ENCODE results near the gene IQSEC3.

IQSEC3 gene

DNA sequence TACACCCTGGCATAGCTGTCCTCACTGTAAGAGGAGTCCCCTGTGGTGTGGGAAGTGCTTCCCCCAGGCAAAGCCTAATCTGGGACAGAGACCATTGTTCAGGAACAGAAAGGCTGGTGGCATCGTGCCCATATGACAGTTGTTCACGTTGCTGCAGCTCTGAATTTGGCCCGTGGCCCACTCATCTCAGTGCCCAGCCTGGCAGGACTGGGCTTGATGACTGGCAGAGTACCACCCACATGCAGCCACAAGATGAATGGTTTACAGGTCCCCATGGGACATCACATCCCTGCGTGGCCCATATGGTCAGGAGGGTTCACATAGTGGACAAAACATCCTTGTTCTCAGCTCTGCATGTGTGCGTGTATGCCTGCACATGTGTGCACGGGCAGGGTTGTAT is 17.5 kb downstream of the IQSEC3 start:
- DNase-seq, result peak; percentile 84

DNA sequence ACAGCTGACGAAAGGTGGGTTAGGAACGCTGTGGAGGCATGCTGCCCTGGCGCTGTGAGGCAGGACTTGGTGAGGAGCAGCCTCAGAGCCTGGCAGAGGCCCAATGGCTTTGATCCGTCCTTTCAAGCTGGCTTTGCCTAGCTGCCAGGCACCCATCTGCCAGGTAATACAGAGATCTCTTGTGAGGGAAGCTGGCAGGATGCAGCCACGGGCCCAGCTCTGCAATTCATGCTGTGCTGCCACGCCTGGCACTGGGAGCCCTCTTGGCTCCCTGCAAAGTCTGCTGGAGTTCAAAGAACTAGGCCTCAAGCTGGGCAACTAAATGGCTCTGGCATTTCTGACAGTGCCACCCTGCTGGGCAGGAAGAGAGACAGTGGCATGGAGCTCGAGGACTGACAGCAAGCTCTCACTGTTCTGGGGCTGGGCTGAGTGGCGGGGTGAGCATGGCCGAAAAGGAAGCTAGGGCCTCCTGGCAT is 18.7 kb downstream of the IQSEC3 start:
- peak; percentile 14 for DNase-seq

DNA sequence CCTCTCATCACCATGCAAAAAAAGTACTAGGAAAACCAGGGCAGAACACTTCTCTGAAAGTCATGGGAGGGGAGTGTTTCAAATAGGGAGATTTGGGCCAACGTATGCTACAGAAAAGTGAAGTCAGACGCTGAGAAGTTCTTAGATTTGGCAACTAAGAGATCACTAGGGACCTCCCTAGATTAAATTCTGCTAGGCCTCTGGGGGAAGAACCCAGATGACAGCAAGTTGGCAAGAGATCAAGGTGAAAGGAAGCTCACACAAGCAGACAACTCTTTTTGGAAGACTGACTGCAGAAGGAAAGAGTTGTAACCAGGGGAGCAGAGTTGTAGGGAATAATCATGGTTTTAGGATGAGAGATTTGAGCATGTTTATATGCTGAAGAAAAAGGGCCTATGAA is 20.7 kb downstream of the IQSEC3 start:
- no peak for DNase-seq

DNA sequence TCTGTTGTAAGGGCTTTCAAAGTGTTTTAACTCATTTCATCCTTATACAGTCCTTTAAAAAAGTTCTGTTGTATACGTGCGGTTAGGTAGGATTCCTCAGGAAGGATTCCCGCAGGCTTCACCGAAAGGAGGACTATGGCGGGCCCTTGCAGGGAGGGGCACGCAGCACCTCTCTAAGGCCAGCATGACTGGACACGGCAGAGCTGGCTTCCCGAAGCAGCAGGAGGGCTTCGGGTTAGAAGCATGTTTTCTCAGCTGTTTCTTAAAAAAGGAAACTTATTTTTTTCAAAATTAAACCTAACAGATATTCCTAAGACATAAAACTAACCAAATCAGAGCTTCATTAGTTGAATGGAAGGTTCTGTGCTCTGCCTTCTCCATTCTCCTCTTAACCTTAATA is 21.3 kb downstream of the IQSEC3 start:
- DNase-seq, result no peak

DNA sequence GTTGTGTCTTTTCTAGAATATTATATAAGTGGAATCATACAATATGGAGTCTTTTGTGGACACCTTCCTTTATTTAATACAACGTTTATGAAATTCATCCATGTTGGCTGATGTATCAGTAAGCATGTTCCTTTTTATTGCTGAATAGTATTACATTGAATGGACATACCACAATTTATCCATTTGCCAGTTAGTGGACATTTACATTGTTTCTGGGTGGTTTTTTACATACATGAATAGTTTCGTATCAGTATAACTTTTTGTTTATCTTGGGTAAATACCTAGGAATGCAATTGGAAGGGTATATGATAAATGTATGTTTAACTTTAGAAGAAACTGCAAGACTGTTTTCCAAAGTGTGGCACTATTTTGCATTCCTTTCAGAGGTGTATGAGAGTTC is 23.1 kb downstream of the IQSEC3 start:
- DNase-seq, result no peak

DNA sequence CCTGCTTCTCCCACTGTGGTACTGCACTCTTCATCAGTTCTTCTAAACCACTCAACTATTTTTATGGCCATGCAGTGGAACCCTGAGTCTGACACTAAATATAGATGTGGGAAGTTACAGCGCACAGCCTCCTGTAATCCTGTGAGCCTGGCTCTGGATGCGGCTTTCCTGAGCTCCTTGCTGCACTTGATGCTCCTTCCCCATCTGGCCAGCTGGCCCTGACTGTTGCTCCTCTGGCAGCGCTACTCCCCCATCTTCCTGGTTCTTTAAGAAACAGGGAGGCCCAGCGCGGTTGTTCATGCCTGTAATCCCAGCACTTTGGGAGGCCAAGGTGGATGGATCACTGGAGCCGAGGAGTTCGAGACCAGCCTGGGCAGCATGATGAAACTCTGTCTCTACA is 24.6 kb downstream of the IQSEC3 start:
- no peak for DNase-seq

DNA sequence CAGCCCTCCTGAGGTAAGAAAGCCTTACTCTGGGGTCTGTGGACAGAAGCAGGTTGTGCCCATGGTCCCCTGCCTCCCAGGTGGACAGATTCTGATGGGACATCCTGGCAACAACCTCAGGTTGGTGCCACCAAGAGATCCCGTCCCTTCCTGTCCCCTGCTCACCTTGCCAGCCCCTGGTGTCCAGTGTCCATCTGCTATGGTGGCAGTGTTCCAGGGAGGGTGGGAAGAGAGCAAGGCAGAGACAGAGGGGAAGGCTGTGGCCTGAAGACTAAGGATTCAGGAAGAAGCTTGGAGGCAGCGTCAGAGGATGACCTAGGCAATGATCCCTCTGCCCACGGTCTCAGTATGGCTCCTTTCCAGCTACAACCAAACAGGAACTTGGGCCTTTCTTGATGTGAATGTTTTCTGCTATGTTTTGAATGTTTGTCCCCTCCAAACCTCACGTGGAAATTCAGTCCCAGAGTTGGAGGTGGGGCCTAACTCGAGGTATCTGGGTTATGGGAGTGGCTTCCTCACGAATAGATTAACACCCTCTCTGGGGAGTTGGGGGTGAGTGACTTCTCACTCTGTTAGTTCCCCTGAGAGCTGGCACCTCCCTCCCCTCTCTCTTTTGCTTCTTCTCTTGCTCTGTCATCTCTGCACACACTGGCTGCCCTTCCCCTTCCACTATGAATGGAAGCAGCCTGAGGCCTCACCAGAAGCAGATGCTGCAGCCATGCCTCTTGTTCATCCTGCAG is 26.9 kb downstream of the IQSEC3 start:
- no peak for DNase-seq

DNA sequence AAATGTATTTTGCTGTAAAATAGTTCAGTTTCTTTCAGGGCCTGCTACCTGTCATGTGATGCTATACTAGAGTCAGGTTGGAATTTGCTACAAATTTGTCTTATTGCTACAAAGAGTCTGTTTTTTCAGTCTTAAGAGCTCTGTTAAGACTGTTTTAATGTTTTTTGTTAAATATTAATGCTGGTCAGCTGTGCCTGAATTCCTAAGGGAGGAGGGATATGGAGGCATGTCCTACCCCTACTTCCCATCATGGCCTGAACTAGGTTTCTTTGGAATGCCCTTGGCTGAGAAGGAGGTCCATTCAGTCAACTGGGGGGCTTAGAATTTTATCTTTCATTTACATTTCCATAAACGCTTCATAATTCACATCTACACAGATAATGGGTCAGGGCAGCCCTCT is 30.0 kb downstream of the IQSEC3 start:
- no peak for DNase-seq

DNA sequence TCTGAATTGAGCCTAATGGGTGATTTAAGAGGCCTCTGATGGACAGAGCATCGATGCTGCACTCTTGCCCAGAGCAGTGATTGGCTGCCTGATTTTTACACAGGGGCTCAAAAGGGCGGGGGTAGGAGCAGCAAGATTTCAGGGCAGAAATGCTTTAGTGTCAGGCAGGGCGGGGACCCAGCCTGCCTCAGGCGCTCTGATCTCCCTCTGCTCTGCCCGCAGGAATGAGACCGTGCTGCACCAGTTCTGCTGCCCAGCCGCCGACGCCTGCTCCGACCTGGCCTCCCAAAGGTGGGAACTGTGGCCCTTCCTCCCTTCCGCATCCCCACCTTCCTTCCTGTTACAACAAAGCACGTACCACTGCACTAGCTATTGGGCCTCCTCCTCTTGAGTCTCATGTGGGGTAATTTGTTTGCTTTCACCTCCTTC is 32.4 kb downstream of the IQSEC3 start:
- DNase-seq, result peak; percentile 38

DNA sequence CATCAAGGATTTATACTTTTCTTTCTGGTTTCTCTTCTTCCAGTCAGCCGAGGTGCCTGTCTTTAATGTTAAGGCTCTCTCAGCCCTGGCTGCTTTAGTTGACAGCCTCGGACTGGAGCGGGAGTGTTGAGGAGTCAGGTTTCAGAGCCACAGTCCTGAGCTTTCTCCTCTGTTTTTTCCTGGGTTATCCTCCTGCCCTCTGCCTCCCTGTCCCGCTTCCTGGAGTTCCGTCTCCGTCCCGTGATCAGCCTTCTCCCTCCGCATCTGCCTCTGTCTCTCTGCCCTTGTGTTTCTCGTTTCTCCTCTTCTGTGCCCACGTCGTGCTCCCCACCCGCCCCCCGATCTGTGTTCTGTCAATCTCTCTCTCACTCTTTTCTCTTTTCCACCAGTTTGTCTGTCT is 33.0 kb downstream of the IQSEC3 start:
- peak; percentile 10 for DNase-seq

DNA sequence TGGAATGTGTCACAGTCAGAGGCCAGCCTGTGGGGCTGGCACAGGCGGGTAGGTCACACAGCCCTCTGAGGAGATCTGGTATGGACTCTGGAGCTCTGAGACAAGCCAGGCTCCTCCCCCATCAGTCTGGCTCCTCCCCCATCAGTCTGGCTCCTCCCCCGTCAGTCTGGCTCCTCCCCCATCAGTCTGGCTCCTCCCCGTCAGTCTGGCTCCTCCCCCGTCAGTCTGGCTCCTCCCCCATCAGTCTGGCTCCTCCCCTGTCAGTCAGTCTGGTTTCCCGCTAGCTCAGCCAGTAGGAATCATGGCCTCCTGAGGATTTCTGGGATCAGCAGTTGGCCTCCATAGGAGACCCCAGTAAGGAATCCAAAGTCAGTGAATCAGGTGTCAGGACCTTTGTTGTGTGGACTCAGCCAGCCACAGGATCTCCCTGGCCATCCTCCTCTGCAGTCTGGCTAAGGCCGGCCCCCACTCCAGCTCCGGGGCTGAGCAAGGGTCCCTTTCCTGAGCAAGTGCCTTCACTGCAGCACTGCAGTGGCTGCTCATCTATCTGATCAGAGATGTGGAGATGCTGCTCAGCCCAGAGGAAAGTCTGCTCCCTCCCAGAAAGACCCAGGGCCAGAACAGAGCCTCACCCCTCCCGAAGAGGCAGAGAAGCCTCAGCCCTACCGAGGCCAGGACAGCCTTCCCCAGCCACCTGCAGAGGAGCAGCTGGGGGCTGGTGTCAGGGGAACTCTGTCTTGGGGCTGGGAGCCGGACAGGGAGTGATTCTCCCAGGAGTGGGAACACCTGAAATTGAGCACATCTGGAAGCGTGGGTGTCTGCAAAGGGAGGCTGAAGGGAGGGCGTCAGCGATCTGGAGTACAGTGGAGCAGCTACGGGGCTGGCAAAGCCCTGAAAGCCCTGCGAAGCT is 35.7 kb downstream of the IQSEC3 start:
- DNase-seq, result no peak

DNA sequence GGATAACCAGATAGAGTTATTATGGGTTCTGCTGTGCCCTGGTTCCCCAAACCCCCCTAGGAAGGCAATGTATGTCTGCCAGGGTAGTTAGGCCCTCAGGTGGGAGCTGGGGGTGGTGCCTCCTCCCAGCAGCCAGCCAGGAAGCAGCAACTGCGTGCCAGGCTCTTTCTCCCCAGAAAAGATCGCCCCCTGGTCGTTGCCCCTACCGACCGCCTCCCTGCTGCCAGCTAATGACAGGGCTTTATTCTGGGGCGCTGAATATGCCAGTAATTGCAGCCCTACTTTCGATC is 36.3 kb downstream of the IQSEC3 start:
- no peak for DNase-seq

DNA sequence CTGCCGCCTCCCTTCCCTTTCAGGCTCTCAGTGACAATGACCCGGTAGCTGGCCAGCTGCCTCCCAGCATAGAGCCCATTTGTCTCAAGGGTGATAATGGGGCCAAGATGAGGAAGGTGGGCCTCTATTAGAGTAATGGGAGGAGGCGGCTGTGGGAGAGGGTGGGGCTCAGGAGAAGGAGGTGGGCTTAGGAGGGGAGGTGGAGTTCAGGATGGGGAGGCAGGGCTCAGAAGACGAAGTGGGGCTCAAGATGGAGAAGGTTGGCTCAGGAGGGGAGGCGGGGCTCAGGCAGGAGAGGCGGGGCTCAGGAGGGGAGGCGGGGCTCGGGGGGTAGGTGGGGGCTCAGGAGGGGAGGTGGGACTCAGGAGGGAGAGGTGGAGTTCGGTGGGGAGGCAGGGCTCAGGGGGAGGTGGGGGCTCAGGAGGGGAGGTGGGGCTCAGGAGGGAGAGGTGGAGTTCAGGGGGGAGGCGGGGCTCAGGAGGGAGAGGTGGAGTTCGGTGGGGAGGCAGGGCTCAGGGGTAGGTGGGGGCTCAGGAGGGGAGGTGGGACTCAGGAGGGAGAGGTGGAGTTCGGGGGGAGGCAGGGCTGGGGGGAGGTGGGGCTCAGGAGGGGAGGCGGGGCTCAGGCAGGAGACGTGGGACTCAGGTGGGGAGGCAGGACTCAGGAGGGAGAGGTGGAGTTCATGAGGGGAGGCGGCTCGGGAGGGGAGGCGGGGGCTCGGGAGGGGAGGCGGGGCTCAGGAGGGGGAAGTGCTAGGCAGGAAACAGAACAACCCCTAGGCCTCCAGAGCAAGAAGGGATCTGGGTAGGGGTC is 36.8 kb downstream of the IQSEC3 start:
- no peak for DNase-seq

DNA sequence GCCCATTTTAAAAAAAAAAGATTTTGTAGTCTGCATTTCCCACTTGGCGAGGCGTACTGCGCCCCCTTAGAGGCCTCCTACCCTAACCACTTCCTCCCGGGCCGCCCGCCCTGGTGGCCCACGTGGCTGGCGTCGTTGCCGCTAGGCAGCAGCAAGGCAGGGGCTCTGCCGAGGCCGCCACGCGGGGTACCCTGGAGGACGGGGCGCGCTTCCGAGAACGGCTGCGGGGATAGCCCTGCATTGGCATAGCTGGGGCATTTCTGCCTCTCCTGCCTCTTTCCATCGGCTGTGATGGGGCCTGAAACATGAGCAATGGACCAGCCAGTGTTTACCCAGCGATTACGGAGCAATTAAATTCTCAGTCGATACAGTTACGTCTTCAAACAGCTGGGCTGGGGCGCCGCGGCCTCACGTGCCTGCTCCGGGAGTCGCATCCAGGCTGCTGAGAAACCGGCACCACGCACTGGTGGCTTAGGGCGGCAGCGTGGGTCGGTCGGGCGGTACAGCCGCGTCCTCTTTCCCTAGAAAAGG is 38.0 kb downstream of the IQSEC3 start:
- DNase-seq, result peak; percentile 74

DNA sequence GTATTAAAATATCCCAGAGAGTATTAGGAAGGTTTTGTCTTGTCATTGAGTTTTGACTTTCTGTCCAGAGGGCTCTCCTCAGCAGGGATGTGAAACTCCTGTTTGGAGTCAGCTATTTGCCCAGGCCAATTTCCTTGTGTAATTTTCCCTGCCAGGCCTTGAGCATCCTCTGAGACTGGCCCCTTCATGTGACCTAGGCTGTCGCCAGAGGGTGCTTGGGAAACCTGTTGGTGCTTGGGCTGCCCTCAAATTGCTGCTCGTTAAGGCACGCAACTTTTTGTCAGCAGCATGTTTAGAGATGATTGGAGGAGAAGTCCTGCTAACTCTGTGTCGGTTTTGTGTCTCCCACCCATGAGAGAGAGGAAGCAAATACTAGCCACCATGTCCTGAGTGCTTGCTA is 39.1 kb downstream of the IQSEC3 start:
- DNase-seq, result no peak

DNA sequence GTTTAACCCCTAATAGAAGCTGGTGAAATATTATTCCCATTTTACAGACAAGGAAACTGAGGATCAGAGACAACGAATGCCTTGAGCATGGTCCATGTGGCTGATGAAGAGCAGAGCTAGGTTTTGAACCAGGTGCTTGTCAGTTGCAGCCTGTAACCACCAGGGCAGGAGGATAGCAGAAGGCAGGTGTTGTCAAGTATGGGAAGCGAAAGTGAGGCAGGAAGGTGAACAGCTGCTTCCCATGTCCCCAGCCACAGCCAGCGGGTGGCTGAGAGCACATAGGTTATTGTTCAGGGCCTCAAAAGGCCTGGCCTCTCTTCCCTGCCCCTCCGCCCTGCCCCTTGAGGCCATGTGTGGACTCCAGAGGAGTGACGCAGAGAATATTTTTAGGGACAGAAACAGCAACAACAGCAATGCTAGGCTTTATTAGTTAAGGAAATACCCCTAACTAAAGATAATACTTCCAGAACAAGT is 39.6 kb downstream of the IQSEC3 start:
- peak; percentile 17 for DNase-seq

DNA sequence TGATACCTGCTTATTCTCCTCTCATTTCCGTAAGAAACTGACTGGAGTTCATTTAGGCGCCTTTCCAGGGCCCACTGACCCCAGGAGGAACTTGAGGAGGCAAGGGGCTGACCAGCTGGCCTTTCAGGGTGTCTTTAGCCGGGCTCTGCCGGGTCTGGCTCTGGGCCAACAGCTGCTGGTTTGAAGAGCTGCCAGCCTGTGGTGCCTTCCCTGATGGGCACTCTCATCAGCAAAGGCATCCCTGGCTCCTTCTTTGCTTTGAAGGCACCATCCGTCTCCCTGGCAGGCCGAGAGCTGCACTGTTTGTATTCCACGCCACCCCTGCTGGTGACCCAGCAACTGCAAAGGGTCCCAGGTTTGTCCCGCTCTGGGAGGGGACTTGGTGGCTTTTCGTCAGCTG is 42.0 kb downstream of the IQSEC3 start:
- DNase-seq, result peak; percentile 48

DNA sequence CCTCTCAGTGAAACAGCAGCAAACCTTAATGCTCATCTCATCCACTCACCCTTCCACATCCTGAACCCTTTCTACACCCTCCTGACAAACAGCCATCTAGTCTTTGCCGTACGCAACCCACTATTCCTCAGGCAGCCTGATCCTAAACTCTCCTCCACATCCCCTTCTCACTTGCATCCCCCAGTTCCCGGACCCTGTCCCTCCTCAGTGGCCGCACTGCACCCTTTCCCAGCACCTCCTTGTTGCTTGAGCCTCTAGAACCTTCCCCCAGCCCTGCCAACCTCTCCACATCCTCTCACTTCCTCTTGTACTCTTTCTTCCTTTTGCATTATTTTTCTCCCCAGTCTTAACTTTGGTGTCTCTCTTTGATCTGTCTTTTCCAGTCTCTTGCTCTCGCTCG is 42.9 kb downstream of the IQSEC3 start:
- DNase-seq, result no peak

DNA sequence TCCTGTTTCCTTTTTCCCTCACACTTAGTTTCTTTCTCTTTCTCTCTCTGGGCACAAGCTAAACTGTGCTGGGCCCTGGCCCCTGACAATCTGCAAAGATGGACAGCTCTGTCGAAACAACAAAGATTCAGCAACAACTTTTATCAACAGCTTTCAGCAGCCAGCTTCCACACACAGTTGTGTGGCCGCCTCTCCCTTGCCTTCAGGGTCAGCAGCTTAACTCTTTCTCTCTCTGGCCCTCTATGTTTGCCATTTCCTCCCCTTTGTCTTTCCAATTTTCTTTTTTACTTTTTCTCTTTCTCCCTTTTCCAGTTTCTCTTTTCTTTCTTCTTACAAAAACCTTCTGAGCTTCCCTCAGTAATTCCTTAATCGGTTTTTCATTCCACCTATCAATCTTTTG is 43.3 kb downstream of the IQSEC3 start:
- no peak for DNase-seq

DNA sequence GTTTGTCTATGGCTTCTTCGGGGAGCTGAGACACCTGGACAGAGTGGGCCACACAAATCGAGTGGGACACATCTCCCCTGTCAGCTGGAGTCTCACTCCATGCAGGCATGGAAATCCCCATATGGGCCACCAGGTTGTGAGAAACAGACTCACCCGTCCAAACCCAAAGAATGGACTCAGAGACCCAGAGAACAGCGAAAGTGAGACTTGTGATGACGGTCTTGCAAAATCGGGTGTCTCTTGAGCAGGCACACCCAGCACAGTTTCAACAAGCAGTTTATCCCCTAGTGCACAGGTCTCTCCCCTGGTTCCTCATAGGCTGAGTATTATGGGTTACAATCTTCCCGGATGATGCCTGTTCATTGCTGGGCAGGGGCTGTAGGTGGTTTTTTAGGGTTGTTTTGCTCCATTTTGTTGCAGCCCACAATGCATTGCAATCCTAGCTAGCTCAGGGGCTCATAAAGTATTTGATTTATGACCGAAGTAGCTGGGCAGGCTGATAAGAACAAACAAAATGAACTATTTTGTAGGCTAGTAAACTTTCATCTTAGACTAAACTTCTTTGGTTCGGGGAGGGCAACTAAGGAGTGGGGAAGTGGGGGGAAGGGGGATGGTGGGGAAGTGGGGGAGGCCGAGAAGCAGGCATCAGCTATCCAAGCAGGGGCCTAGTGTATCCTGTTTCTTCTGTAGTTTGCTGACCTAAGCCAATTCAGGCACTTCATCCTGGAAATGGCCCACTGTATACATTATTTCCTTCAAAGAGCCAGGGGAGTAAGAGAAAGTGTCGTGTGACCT is 45.3 kb downstream of the IQSEC3 start:
- DNase-seq, result no peak

DNA sequence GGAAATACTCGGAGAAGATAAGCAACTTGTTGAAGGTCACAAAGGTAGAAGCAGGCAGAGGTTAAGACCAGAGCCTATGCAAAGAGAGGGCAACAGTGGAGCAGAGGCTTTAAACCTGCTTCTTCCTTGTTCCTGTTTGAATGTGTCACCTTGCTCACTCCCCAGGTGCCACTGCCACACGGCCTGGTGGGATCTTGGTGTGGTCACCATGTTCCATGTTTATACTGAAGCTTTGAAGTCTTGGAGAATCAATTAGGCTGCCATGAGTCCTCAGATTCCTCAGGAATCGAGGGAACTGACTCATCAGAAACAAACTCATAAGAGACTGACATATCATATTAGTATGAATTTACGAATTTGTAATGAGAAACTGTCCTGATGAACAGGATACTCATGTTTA is 46.8 kb downstream of the IQSEC3 start:
- DNase-seq, result no peak

DNA sequence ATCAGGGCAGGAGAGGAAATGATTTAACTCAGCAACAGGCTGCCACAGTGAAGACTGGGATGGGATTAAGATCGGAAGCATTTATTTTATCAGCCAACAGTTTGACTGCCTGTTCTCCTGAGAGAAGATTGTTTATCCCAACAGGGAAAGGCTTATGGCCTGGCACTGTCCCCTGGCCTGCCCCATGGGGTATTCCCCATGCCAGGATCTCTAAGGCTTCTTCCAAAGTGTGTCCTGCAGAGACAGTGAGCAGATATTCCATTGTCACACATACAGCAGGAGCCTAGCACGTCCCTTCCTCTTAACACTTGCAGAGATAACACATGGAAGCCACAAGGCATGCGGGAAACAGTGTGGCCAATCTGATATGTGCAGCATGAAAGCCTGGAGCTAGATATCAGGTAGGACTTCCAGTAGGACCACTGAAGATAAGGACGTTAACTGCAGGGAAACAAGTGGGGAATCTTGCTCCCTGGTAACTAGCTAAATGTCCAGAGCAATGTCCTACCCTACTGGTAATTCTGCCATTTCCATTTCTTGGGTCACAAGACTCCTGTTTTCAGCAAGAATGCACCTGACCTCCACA is 48.2 kb downstream of the IQSEC3 start:
- no peak for DNase-seq

Measured in DMS79 treated with DMSO at 0.1 percent for 48 hours (cell line).